H1 (cell line): ENCODE results near the gene CCDC192. TPM values are rescaled to one million over a fixed set of nuclear protein-coding genes. Genes with fewer than 3 reads are reported as not detected.

Experiments
- CTCF ChIA-PET: fragments of 300-600 bp; sonication (Branson Sonifier 250); formaldehyde crosslinking; loops from one replicate; lab custom pipeline; 2021; ENCODE audit not compliant: partially characterized antibody; lab: Charles Lee
- POLR2A ChIA-PET: fragments of 300-600 bp; sonication (Branson Sonifier 250); formaldehyde crosslinking; loops from one replicate; lab custom pipeline; 2021; ENCODE audit warnings: inconsistent platforms; ENCODE audit not compliant: partially characterized antibody; lab: Charles Lee
- DNase-seq, 2 experiments: peaks; one replicate each; pipeline versions ENCODE4 v3.0.0 to v3.0.0-alpha.2; 2010 to 2022; ENCODE audit warnings: low spot score in 2 of 2, low read depth in 1 of 2, mixed read lengths in 1 of 2
- FAIRE-seq: peaks from 2 replicates; lab custom pipeline; 2011; peaks lifted over from hg19 to GRCh38; lab: Jason Lieb, UNC
- H2AFZ ChIP-seq: 2 replicates; pipeline ENCODE4 v1.8.1; 2012; ENCODE audit warnings: low read length, inconsistent platforms
- H2AK5ac ChIP-seq: 2 replicates; pipeline ENCODE4 v1.6.1; 2013; ENCODE audit warnings: low read depth, low read length
- H2BK120ac ChIP-seq: replicated peaks from 2 replicates; pipeline ENCODE3; 2013; ENCODE audit warnings: low read depth, low read length, inconsistent platforms
- H2BK12ac ChIP-seq: 2 replicates; pipeline ENCODE4 v1.6.1; 2013; ENCODE audit warnings: low read depth, low read length
- H2BK15ac ChIP-seq: 2 replicates; pipeline ENCODE4 v1.6.1; 2013; ENCODE audit warnings: low read length
- H2BK20ac ChIP-seq: 2 replicates; pipeline ENCODE4 v1.6.1; 2013; ENCODE audit warnings: low read length
- H2BK5ac ChIP-seq: 2 replicates; pipeline ENCODE4 v1.6.1; 2013; ENCODE audit warnings: low read depth, low read length
- H3K14ac ChIP-seq: 2 replicates; pipeline ENCODE4 v1.6.1; 2013; ENCODE audit warnings: inconsistent platforms; ENCODE audit not compliant: insufficient read length
- H3K18ac ChIP-seq: 2 replicates; pipeline ENCODE4 v1.6.1; 2013; ENCODE audit warnings: low read length; ENCODE audit errors: extremely low read depth
- H3K23ac ChIP-seq: 2 replicates; pipeline ENCODE4 v1.6.1; 2013; ENCODE audit warnings: inconsistent platforms; ENCODE audit not compliant: insufficient read length
- H3K23me2 ChIP-seq: 2 replicates; pipeline ENCODE4 v1.6.1; 2013; ENCODE audit warnings: low read depth, low read length
- H3K27ac ChIP-seq: 2 replicates; pipeline ENCODE4 v1.6.1; 2011; ENCODE audit warnings: low read depth, low read length, inconsistent platforms
- H3K27me3 ChIP-seq, 4 experiments: replicated peaks in 1 of 4; 1 replicate in 1 of 4; 2 replicates in 3 of 4; pipeline versions ENCODE4 v1.6.1 to v1.8.1; 2011 to 2013; ENCODE audit warnings: low read length in 3 of 4, mild to moderate bottlenecking in 3 of 4, inconsistent platforms in 2 of 4, mixed read lengths in 2 of 4, moderate library complexity in 1 of 4; ENCODE audit not compliant: control insufficient read depth in 3 of 4, insufficient read depth in 3 of 4; ENCODE audit errors: extremely low read depth in 1 of 4
- H3K36me3 ChIP-seq, 4 experiments: 2 replicates each; pipeline versions ENCODE4 v1.6.1 to v1.8.1; 2011 to 2013; ENCODE audit warnings: mild to moderate bottlenecking in 4 of 4, low read length in 3 of 4, moderate library complexity in 2 of 4, control low read depth in 1 of 4, inconsistent platforms in 1 of 4; ENCODE audit not compliant: insufficient read depth in 4 of 4, control insufficient read depth in 2 of 4
- H3K4ac ChIP-seq: replicated peaks from 2 replicates; pipeline ENCODE3; 2013; ENCODE audit warnings: low read length, low read depth, mixed read lengths, inconsistent platforms; ENCODE audit not compliant: insufficient read length
- H3K4me1 ChIP-seq, 4 experiments: replicated peaks in 1 of 4; 1 replicate in 1 of 4; 2 replicates in 3 of 4; pipeline versions ENCODE4 v1.6.1 to v1.8.1; 2011 to 2013; ENCODE audit warnings: low read length in 3 of 4, inconsistent platforms in 2 of 4, mixed read lengths in 1 of 4; ENCODE audit not compliant: insufficient read depth in 4 of 4, control insufficient read depth in 3 of 4
- H3K4me2 ChIP-seq, 2 experiments: 2 replicates each; pipeline versions ENCODE4 v1.6.1 to v1.8.1; 2011 to 2013; ENCODE audit warnings: low read depth in 2 of 2, low read length in 2 of 2, control low read depth in 1 of 2, inconsistent platforms in 1 of 2, mild to moderate bottlenecking in 1 of 2; ENCODE audit not compliant: insufficient read depth in 1 of 2
- H3K4me3 ChIP-seq, 4 experiments: fragments of 200-600, 300-600 bp in 1 of 4; sonication (generic), shearing (Covaris generic), sonication (Bioruptor Twin) in 1 of 4; 2 replicates each; pipeline versions ENCODE4 v1.5.1 to v1.8.1; 2011 to 2016; ENCODE audit warnings: low read length in 4 of 4, low read depth in 3 of 4, control low read depth in 2 of 4, inconsistent platforms in 2 of 4, mild to moderate bottlenecking in 2 of 4, mixed read lengths in 1 of 4, moderate library complexity in 1 of 4; ENCODE audit not compliant: insufficient read depth in 2 of 4; ENCODE audit errors: extremely low read depth in 1 of 4
- H3K56ac ChIP-seq: replicated peaks from 2 replicates; pipeline ENCODE3; 2013; ENCODE audit warnings: low read depth, mild to moderate bottlenecking, mixed read lengths, low read length, inconsistent platforms; ENCODE audit not compliant: insufficient read length
- H3K79me1 ChIP-seq: 2 replicates; pipeline ENCODE4 v1.6.1; 2013; ENCODE audit warnings: low read depth, low read length, control low read depth
- H3K79me2 ChIP-seq, 2 experiments: 2 replicates each; pipeline versions ENCODE4 v1.6.1 to v1.8.1; 2012 to 2013; ENCODE audit warnings: low read length in 2 of 2, mild to moderate bottlenecking in 2 of 2, inconsistent platforms in 1 of 2; ENCODE audit not compliant: insufficient read depth in 2 of 2, control insufficient read depth in 1 of 2
- H3K9ac ChIP-seq, 4 experiments: replicated peaks in 1 of 4; 1 replicate in 1 of 4; 2 replicates in 3 of 4; pipeline versions ENCODE4 v1.6.1 to v1.8.1; 2011 to 2013; ENCODE audit warnings: low read depth in 3 of 4, low read length in 3 of 4, control low read depth in 2 of 4, mild to moderate bottlenecking in 2 of 4, moderate library complexity in 2 of 4, inconsistent platforms in 1 of 4; ENCODE audit errors: extremely low read depth in 1 of 4
- H3K9me3 ChIP-seq, 2 experiments: 2 replicates each; pipeline versions ENCODE4 v1.6.1 to v1.8.1; 2012 to 2013; ENCODE audit warnings: mild to moderate bottlenecking in 2 of 2, moderate library complexity in 2 of 2, control low read depth in 1 of 2, inconsistent platforms in 1 of 2, low read depth in 1 of 2, low read length in 1 of 2, mixed read lengths in 1 of 2; ENCODE audit not compliant: insufficient read depth in 2 of 2
- H4K20me1 ChIP-seq, 2 experiments: replicated peaks in 1 of 2; 2 replicates each; pipeline versions ENCODE3 to v1.8.1; 2011 to 2013; ENCODE audit warnings: inconsistent platforms in 2 of 2, low read length in 2 of 2, mild to moderate bottlenecking in 1 of 2; ENCODE audit not compliant: insufficient read depth in 2 of 2, control insufficient read depth in 1 of 2
- H4K5ac ChIP-seq: 2 replicates; pipeline ENCODE4 v1.6.1; 2013; ENCODE audit warnings: low read length, low read depth, mixed read lengths, inconsistent platforms; ENCODE audit not compliant: insufficient read length
- H4K8ac ChIP-seq: 2 replicates; pipeline ENCODE4 v1.8.0; 2013; ENCODE audit warnings: mild to moderate bottlenecking, moderate library complexity, low read length, inconsistent platforms; ENCODE audit not compliant: insufficient read depth; ENCODE audit errors: extremely low read depth
- H4K91ac ChIP-seq: replicated peaks from 2 replicates; pipeline ENCODE3; 2013; ENCODE audit warnings: low read length, mixed read lengths, inconsistent platforms; ENCODE audit not compliant: insufficient read length
- BRCA1 ChIP-seq: IDR thresholded peaks from 2 replicates; pipeline ENCODE4 v1.6.1; 2012; ENCODE audit warnings: low read depth, low read length, improper control_type of control experiment
- CREB1 ChIP-seq: IDR thresholded peaks from 2 replicates; pipeline ENCODE4 v1.6.1; 2012; ENCODE audit warnings: inconsistent platforms
- EGR1 ChIP-seq: IDR thresholded peaks from 2 replicates; pipeline ENCODE4 v1.6.1; 2011; ENCODE audit warnings: low read depth, low read length, borderline replicate concordance
- FOSL1 ChIP-seq: IDR thresholded peaks from 2 replicates; pipeline ENCODE4 v1.6.1; 2011; ENCODE audit warnings: mild to moderate bottlenecking, low read depth, low read length, moderate library complexity; ENCODE audit not compliant: insufficient read depth
- JUND ChIP-seq: IDR thresholded peaks from 2 replicates; pipeline ENCODE4 v1.6.1; 2011; ENCODE audit warnings: mild to moderate bottlenecking, improper control_type of control experiment, low read length
- KDM4A ChIP-seq: IDR thresholded peaks from one replicate; pipeline ENCODE4 v1.7.1; 2012; ENCODE audit warnings: low read depth, mild to moderate bottlenecking, moderate library complexity, low read length, inconsistent platforms; ENCODE audit not compliant: severe bottlenecking
- NANOG ChIP-seq: IDR thresholded peaks from 2 replicates; pipeline ENCODE4 v1.6.1; 2011; ENCODE audit warnings: low read length, low read depth, mild to moderate bottlenecking, inconsistent platforms; ENCODE audit not compliant: insufficient read depth, poor library complexity, severe bottlenecking
- POLR2A ChIP-seq, 2 experiments: IDR thresholded peaks; 1 replicate in 1 of 2; 2 replicates in 1 of 2; pipeline ENCODE4 v1.6.1; 2011; ENCODE audit warnings: low read depth in 2 of 2, low read length in 2 of 2, mild to moderate bottlenecking in 2 of 2; ENCODE audit errors: control extremely low read depth in 1 of 2
- SAP30 ChIP-seq: fragments of 300-600 bp; sonication (generic); IDR thresholded peaks from 2 replicates; pipeline ENCODE4 v1.7.1; 2012; ENCODE audit warnings: low read length, moderate library complexity, mild to moderate bottlenecking, inconsistent platforms; ENCODE audit not compliant: insufficient read depth, insufficient replicate concordance
- SIRT6 ChIP-seq: IDR thresholded peaks from one replicate; pipeline ENCODE4 v1.7.1; 2012; ENCODE audit warnings: low read length, inconsistent platforms
- SP2 ChIP-seq: IDR thresholded peaks from 2 replicates; pipeline ENCODE4 v1.6.1; 2012; ENCODE audit warnings: mild to moderate bottlenecking, low read length, inconsistent platforms
- SP4 ChIP-seq: IDR thresholded peaks from 2 replicates; pipeline ENCODE4 v1.6.1; 2012; ENCODE audit warnings: low read length, inconsistent platforms
- WGBS, 2 experiments: shearing (Covaris generic) in 1 of 2; methylation state at CpG; one replicate each; pipeline versions ENCODE4 v1.1.6 to v1.1.7; 2013 to 2015; ENCODE audit warnings: low lambda C conversion rate in 2 of 2, mixed read lengths in 2 of 2, inconsistent platforms in 1 of 2, low coverage in 1 of 2, missing lambda C conversion rate in 1 of 2; ENCODE audit not compliant: insufficient replicate concordance in 2 of 2, insufficient coverage in 1 of 2, insufficient read length in 1 of 2; ENCODE audit errors: extremely low coverage in 1 of 2, missing lambda C conversion rate in 1 of 2; 5-methylcytosine and 5-hydroxymethylcytosine counted together
- polyA plus RNA-seq, 7 experiments: library from polyadenylated mRNA; depleted of rRNA in 3 of 7; stranded (reverse) in 5 of 7; unstranded in 2 of 7; fragments of >200 nt in 5 of 7; fragments of 200-250 nt in 2 of 7; gene quantifications; 1 replicate in 5 of 7; 2 replicates in 1 of 7; 4 replicates in 1 of 7; pipeline versions ENCODE4 v1.2.1 to v1.2.3, GENCODE V29; 2011 to 2013; ENCODE audit warnings: missing spikeins in 2 of 7, mixed read lengths in 2 of 7
- total RNA-seq: library from RNA; stranded (reverse); fragmentation: NEBNext Ultra II Directional; extraction: Animal tissue kit (Norgen Biotek cat#: 25700); gene quantifications from 2 replicates; pipeline ENCODE4 v1.2.1, GENCODE V29; 2021
- TF ChIP-seq, protein P1 (sequence below): IDR thresholded peaks from 2 replicates; pipeline ENCODE4 v1.6.1; 2011; ENCODE audit warnings: low read length, improper control_type of control experiment

Gene CCDC192
- total and polyA plus RNA-seq, 2 of the 8 experiments (the other 6 are each of a cell fraction or from before 2014, with no cell fraction given) = 0.61 TPM; not detected in 1

DNA sequence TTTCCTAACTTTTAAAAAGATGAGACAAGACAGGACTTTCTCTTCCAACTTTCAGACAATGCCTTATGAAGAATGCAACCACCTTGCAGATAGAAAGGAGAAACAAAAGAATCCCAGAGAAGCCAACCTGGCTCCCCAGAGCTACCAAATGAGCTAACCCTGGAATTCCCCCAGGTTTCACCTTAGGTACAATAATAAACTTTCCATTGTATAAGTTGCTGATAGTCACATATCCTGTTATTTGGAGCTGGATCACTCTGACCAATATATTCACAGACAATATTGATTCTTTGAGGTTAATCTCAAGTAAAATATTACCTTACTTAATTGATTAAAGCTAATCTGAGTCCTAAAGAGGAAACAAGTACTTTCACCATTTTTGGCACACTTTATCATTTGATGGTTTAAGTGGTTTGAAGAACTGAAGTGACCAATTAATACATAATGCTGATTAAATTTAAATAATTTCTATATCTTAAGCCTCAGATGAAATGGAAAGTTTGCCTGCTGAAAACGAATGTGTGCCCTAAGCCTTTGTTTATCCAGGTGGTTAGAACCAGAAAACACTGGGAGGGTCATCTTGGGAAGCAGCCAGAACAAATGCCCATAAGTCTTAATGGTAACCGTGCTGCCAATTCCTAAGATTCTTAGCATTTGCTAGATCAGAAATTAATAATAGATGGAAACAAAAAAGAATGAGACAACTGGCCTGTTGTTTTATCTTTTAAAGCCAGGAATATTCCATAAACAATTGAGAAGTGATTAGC, 220.8 kb downstream of the CCDC192 start:
- 74% methylated on average over 2 of the region's 2 CpGs; no CpG with 5 or more reads in 1 of the 2 experiments for WGBS, 2 experiments
- H3K9ac ChIP-seq = no peak overlapping the region
- H2BK12ac ChIP-seq = no peak overlapping the region
- no peak overlapping the region for H4K5ac ChIP-seq
- CTCF ChIA-PET = interaction anchor here (0.7 to 2.9 kb wide), 3 partner anchors 8 to 58 kb away, joined by 3 to 10 read pairs (median 3); no protein-coding TSS in a partner anchor
- no peak overlapping the region for H3K23ac ChIP-seq
- no peak overlapping the region for H2BK120ac ChIP-seq
- H2BK15ac ChIP-seq = no peak overlapping the region
- POLR2A ChIA-PET = no interaction called here
- no peak for FAIRE-seq
- H3K4ac ChIP-seq = no peak overlapping the region
- H3K14ac ChIP-seq = no peak overlapping the region
- H3K4me1 ChIP-seq = no peaks in the 10 kb centered on the region
- no peak overlapping the region for H3K4me2 ChIP-seq
- H2BK20ac ChIP-seq = no peak overlapping the region
- H4K8ac ChIP-seq = no peak overlapping the region
- H2BK5ac ChIP-seq = no peak overlapping the region
- no peak overlapping the region for H2AFZ ChIP-seq
- H3K27ac ChIP-seq = no peak overlapping the region
- H3K79me2 ChIP-seq = no peaks in the 10 kb centered on the region
- no peaks in the 10 kb centered on the region for H3K79me1 ChIP-seq
- no peak for DNase-seq
- no peak overlapping the region for H3K18ac ChIP-seq
- H2AK5ac ChIP-seq = no peak overlapping the region
- H3K27me3 ChIP-seq = no peaks in the 10 kb centered on the region
- no peaks in the 10 kb centered on the region for H3K36me3 ChIP-seq
- no peaks in the 10 kb centered on the region for H3K9me3 ChIP-seq
- H4K91ac ChIP-seq = no peak overlapping the region
- H3K4me3 ChIP-seq = no peak overlapping the region
- no peaks in the 10 kb centered on the region; the same call in 1 of the 2 replicates for H3K23me2 ChIP-seq
- H3K56ac ChIP-seq = no peak overlapping the region
- no peaks in the 10 kb centered on the region for H4K20me1 ChIP-seq
- no peak for TF ChIP-seq KDM4A
- TF ChIP-seq CREB1 = no peak
- no peak for TF ChIP-seq POLR2A (IDR thresholded peaks at IDR 0.05; ENCODE audit: control extremely low read depth in 1 of 2, low read depth in 2 of 2, low read length in 2 of 2)
- TF ChIP-seq SIRT6 = no peak
- no peak for TF ChIP-seq JUND
- no peak for TF ChIP-seq BRCA1
- TF ChIP-seq FOSL1 = no peak
- TF ChIP-seq SP4 = no peak
- no peak for TF ChIP-seq SP2
- TF ChIP-seq EGR1 = no peak
- TF ChIP-seq, protein P1, sequence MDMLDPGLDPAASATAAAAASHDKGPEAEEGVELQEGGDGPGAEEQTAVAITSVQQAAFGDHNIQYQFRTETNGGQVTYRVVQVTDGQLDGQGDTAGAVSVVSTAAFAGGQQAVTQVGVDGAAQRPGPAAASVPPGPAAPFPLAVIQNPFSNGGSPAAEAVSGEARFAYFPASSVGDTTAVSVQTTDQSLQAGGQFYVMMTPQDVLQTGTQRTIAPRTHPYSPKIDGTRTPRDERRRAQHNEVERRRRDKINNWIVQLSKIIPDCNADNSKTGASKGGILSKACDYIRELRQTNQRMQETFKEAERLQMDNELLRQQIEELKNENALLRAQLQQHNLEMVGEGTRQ = no peak
- TF ChIP-seq NANOG = no peak
- TF ChIP-seq SAP30 = no peak
